ENCODE measurements around the gene STK11. TPM values are rescaled to one million over a fixed set of nuclear protein-coding genes. Genes with fewer than 3 reads are reported as not detected.

STK11 gene
- total RNA-seq, 4 donors from 2014 or later, result 62.5 to 76.9 (median 66.4) TPM

DNA sequence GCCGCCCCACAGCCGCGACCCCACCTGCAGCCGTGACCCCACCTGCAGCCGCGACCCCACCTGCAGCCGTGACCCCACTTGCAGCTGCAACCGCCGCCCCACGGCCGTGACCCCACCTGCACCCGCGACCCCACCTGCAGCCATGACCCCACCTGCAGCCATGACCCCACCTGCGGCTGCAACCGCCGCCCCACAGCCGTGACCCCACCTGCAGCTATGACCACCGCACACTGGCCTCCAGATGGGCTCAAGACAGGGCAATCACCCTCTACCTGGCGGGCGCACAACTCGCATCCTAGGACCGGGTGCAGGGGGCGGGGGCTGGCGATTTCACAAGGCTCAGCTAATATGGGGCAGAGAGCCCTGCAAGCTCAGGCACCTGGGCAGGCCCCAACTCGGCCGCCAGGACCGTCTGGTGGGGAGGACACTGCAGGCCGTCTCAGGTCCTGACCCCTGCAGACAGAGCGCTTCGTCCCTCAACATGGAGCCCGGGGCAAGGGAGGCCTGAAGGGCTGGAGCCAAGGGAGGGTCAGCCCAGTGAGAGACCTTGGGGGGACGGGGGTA, 46.6 kb upstream of the STK11 start:
- Histone ChIP-seq H3K4me1 (peaks cover 77% of the 10 kb centered on the region), H3K27me3 (no peaks in the 10 kb centered on the region), H3K36me3 (peaks cover 17% of the 10 kb centered on the region), H3K9me3 (no peaks in the 10 kb centered on the region), H3K27ac (no peak overlapping the region), H3K4me3 (no peak overlapping the region)
- DNase-seq (ENCODE audit: low spot score in 2 of 2), result peak in 1 of 2 donors; percentile 67
- TF ChIP-seq, protein P1, sequence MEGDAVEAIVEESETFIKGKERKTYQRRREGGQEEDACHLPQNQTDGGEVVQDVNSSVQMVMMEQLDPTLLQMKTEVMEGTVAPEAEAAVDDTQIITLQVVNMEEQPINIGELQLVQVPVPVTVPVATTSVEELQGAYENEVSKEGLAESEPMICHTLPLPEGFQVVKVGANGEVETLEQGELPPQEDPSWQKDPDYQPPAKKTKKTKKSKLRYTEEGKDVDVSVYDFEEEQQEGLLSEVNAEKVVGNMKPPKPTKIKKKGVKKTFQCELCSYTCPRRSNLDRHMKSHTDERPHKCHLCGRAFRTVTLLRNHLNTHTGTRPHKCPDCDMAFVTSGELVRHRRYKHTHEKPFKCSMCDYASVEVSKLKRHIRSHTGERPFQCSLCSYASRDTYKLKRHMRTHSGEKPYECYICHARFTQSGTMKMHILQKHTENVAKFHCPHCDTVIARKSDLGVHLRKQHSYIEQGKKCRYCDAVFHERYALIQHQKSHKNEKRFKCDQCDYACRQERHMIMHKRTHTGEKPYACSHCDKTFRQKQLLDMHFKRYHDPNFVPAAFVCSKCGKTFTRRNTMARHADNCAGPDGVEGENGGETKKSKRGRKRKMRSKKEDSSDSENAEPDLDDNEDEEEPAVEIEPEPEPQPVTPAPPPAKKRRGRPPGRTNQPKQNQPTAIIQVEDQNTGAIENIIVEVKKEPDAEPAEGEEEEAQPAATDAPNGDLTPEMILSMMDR (IDR thresholded peaks at IDR 0.05), result no peak
- TF ChIP-seq POLR2AphosphoS5 (IDR thresholded peaks at IDR 0.05), result no peak
- no peak for TF ChIP-seq EP300 (IDR thresholded peaks at IDR 0.05)
- TF ChIP-seq POLR2A (IDR thresholded peaks at IDR 0.05), result no peak
- 96% methylated on average over 14 of the region's 32 CpGs for WGBS

DNA sequence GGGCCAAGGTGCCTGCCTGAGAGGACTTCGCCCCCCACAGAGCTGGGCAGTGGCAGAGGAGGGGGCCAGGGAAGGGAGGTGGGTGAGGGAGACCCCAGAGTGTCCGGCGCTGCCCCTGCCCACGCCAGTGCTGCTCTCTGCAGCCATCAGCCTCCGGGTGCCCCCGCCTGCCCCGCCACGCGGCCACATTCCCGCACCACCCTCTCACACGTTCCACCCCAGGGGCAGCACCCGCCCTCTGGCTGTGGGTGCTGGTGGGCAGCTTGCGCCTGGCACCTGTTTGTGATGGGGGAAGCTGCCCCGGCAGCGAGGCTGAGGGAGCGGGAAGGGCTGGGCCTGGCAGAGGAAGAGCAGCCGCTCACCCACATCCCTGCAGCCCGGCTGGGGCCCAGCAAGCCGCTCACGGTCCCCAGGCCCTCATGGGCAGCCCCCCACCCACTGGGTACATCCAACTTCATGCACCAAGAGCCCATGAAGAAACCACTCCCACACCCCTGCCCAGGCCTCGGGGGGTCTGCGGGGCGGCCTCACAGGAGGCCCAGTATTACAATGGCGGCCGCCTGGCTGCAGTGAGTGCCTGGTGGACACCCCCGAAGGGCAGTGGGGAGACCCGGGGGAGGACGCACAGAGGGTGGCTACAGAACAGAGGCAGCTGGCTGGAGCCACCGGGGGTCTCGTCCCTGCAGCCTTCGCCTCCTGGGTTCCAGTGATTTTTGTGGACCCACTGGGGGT, 45.5 kb upstream of the STK11 start:
- H3K4me1 ChIP-seq, result peaks cover 72% of the 10 kb centered on the region

DNA sequence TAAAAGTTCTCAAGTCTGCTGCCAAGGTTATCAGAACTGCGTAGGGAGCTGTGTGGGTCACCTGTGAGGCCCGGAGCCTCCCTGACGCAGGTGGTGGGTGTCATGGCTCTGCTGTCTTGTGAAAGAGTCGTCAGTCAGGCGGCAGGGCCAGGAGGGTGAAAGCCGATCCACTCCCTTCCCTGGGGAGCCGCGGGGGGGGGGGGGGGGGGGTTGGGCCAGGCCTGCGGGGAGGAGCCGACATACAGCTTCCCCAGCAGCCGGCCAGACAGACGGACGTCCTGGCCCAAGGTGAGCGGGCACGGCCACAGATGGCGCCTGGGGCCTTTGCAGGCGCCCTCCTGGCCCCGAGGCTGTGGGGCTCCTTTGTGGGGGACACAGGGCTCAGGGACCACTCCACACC, 43.9 kb upstream of the STK11 start:
- peaks cover 65% of the 10 kb centered on the region for H3K4me1 ChIP-seq
- 33% methylated on average over 3 of the region's 18 CpGs for WGBS

More for the DNA sequence above, 45.5 kb upstream of the STK11 start:
- 79% methylated on average over 12 of the region's 31 CpGs for WGBS
- DNase-seq (ENCODE audit: low spot score in 2 of 2), result peak in 1 of 2 donors; percentile 63
- H3K36me3 ChIP-seq, result peaks cover 13% of the 10 kb centered on the region
- H3K4me3 ChIP-seq, result no peak overlapping the region
- H3K9me3 ChIP-seq, result no peaks in the 10 kb centered on the region
- H3K27me3 ChIP-seq, result no peaks in the 10 kb centered on the region
- H3K27ac ChIP-seq, result no peak overlapping the region
- TF ChIP-seq EP300 (IDR thresholded peaks at IDR 0.05), result no peak
- TF ChIP-seq POLR2AphosphoS5 (IDR thresholded peaks at IDR 0.05), result no peak
- TF ChIP-seq POLR2A (IDR thresholded peaks at IDR 0.05), result no peak
- TF ChIP-seq, protein P1 (IDR thresholded peaks at IDR 0.05), result no peak

DNA sequence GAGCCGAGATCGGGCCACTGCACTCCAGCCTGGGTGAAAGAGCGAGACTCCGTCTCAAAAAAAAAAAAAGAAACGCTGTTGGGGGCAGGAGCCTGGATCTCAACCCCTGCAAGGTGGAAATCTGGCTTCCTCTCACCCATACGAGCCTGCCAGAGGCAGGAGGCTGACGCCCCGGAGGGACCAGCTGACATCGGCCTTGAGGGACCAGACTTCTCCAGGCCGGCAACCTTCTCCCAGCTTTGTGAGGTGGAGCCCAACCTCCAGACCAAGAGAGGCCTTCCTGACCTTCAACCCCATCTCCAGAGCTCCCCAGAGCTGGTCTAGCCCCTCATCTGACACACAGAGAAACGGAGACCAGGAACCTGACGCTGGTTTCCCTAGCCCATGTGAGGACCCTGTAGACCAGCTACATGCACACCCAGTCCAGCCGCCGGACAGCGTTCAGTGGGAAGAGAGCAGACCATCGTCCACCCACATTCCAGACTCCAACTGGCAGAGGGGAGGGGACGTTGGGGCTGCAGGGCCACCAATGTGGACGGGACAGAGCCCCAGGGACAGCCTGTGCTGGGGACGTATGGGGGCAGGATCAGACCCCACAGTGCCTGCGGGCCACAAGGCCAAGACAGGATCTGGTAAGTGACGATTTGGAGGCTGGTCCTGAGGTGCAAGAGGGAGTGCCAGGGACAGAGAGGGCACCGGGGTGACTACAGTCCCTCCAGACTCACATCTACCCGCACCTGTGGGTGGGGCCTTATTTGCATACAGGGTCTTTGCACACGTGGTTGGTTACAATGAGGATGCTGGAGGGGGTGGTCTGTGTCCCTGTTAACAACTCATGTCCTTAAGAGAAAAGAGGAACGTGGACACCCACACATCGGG, 42.9 kb upstream of the STK11 start:
- Histone ChIP-seq H3K4me1 (peaks cover 66% of the 10 kb centered on the region), H3K9me3 (no peaks in the 10 kb centered on the region), H3K27ac (no peak overlapping the region), H3K4me3 (no peak overlapping the region), H3K36me3 (peaks cover 22% of the 10 kb centered on the region), H3K27me3 (no peaks in the 10 kb centered on the region)
- DNase-seq (ENCODE audit: low spot score in 2 of 2), result peak in 1 of 2 donors; percentile 74
- 77% methylated on average over 17 of the region's 26 CpGs for WGBS
- TF ChIP-seq EP300 (IDR thresholded peaks at IDR 0.05) (no peak), POLR2AphosphoS5 (IDR thresholded peaks at IDR 0.05) (no peak), POLR2A (IDR thresholded peaks at IDR 0.05) (no peak)
- TF ChIP-seq, protein P1 (IDR thresholded peaks at IDR 0.05), result no peak

More for the DNA sequence above, 43.9 kb upstream of the STK11 start:
- no peaks in the 10 kb centered on the region for H3K27me3 ChIP-seq
- H3K9me3 ChIP-seq, result no peaks in the 10 kb centered on the region
- TF ChIP-seq POLR2AphosphoS5 (IDR thresholded peaks at IDR 0.05) (no peak), POLR2A (IDR thresholded peaks at IDR 0.05) (no peak), EP300 (IDR thresholded peaks at IDR 0.05) (no peak)
- TF ChIP-seq, protein P1 (IDR thresholded peaks at IDR 0.05), result no peak
- no peak overlapping the region for H3K4me3 ChIP-seq
- peak in 1 of 2 donors; percentile 67 for DNase-seq (ENCODE audit: low spot score in 2 of 2)
- peaks cover 14% of the 10 kb centered on the region for H3K36me3 ChIP-seq
- peak overlapping the region; percentile 71 for H3K27ac ChIP-seq

All from suprapubic skin (tissue), 4 donors.